Neural cell (in vitro differentiated cells): ENCODE data around the gene ZNF284.

Source experiments
- EP300 ChIP-seq: fragments of 450-650 bp; conservative IDR thresholded peaks from 2 replicates; pipeline ENCODE4 v1.6.1; 2014; ENCODE audit warnings: antibody characterized with exemption, mild to moderate bottlenecking, moderate library complexity; ENCODE audit not compliant: poor library complexity, severe bottlenecking
- EZH2 ChIP-seq: fragments of 200-600, 300-800 bp; shearing (Covaris generic), sonication (generic); IDR thresholded peaks from 2 replicates; pipeline ENCODE4 v1.6.1; 2014; ENCODE audit warnings: antibody characterized with exemption, low read length, borderline replicate concordance, mild to moderate bottlenecking; ENCODE audit not compliant: insufficient read depth, poor library complexity, severe bottlenecking
- MXI1 ChIP-seq: fragments of 450-650 bp; conservative IDR thresholded peaks from 2 replicates; pipeline ENCODE4 v1.6.1; 2014; ENCODE audit warnings: antibody characterized with exemption, mild to moderate bottlenecking; ENCODE audit not compliant: poor library complexity, severe bottlenecking
- POLR2AphosphoS5 ChIP-seq: IDR thresholded peaks from 2 replicates; pipeline ENCODE4 v1.6.1; 2012
- RAD21 ChIP-seq: fragments of 450-650 bp; conservative IDR thresholded peaks from 2 replicates; pipeline ENCODE4 v1.6.1; 2014; ENCODE audit warnings: antibody characterized with exemption, mild to moderate bottlenecking, moderate library complexity
- REST ChIP-seq: IDR thresholded peaks from 2 replicates; pipeline ENCODE4 v1.6.1; 2012; ENCODE audit warnings: borderline replicate concordance
- SMC3 ChIP-seq: fragments of 450-650 bp; conservative IDR thresholded peaks from 2 replicates; pipeline ENCODE4 v1.6.1; 2014; ENCODE audit warnings: antibody characterized with exemption, mild to moderate bottlenecking, moderate library complexity; ENCODE audit not compliant: poor library complexity
- TAF1 ChIP-seq: IDR thresholded peaks from 2 replicates; pipeline ENCODE4 v1.6.1; 2012; ENCODE audit warnings: low read depth
- TF ChIP-seq, protein P1 (sequence below): fragments of 450-650 bp; IDR thresholded peaks from 2 replicates; pipeline ENCODE4 v1.5.1; 2014; ENCODE audit warnings: antibody characterized with exemption, mild to moderate bottlenecking, moderate library complexity; ENCODE audit not compliant: poor library complexity, severe bottlenecking

GRCh38 chr19:44069415-44069814 is 2.5 kb upstream of the ZNF284 start:
- no peak for TF ChIP-seq MXI1
- TF ChIP-seq, protein P1, sequence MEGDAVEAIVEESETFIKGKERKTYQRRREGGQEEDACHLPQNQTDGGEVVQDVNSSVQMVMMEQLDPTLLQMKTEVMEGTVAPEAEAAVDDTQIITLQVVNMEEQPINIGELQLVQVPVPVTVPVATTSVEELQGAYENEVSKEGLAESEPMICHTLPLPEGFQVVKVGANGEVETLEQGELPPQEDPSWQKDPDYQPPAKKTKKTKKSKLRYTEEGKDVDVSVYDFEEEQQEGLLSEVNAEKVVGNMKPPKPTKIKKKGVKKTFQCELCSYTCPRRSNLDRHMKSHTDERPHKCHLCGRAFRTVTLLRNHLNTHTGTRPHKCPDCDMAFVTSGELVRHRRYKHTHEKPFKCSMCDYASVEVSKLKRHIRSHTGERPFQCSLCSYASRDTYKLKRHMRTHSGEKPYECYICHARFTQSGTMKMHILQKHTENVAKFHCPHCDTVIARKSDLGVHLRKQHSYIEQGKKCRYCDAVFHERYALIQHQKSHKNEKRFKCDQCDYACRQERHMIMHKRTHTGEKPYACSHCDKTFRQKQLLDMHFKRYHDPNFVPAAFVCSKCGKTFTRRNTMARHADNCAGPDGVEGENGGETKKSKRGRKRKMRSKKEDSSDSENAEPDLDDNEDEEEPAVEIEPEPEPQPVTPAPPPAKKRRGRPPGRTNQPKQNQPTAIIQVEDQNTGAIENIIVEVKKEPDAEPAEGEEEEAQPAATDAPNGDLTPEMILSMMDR = no peak
- no peak for TF ChIP-seq EZH2
- no peak for TF ChIP-seq TAF1
- TF ChIP-seq EP300 = no peak
- TF ChIP-seq POLR2AphosphoS5 = no peak
- TF ChIP-seq RAD21 = no peak
- no peak for TF ChIP-seq REST
- TF ChIP-seq SMC3 = no peak
